ENCODE measurements around the gene PCSK7. TPM values are rescaled to one million over a fixed set of nuclear protein-coding genes. Genes with fewer than 3 reads are reported as not detected.

The PCSK7 gene
- total and polyA plus RNA-seq, 2 of the 8 experiments (the other 6 are each of a cell fraction or from before 2014, with no cell fraction given), result 23.4 to 38.5 TPM

GRCh38 chr11:117225553-117226170 is 6.2 kb downstream of the PCSK7 start (continued):
- TF ChIP-seq, protein P1, sequence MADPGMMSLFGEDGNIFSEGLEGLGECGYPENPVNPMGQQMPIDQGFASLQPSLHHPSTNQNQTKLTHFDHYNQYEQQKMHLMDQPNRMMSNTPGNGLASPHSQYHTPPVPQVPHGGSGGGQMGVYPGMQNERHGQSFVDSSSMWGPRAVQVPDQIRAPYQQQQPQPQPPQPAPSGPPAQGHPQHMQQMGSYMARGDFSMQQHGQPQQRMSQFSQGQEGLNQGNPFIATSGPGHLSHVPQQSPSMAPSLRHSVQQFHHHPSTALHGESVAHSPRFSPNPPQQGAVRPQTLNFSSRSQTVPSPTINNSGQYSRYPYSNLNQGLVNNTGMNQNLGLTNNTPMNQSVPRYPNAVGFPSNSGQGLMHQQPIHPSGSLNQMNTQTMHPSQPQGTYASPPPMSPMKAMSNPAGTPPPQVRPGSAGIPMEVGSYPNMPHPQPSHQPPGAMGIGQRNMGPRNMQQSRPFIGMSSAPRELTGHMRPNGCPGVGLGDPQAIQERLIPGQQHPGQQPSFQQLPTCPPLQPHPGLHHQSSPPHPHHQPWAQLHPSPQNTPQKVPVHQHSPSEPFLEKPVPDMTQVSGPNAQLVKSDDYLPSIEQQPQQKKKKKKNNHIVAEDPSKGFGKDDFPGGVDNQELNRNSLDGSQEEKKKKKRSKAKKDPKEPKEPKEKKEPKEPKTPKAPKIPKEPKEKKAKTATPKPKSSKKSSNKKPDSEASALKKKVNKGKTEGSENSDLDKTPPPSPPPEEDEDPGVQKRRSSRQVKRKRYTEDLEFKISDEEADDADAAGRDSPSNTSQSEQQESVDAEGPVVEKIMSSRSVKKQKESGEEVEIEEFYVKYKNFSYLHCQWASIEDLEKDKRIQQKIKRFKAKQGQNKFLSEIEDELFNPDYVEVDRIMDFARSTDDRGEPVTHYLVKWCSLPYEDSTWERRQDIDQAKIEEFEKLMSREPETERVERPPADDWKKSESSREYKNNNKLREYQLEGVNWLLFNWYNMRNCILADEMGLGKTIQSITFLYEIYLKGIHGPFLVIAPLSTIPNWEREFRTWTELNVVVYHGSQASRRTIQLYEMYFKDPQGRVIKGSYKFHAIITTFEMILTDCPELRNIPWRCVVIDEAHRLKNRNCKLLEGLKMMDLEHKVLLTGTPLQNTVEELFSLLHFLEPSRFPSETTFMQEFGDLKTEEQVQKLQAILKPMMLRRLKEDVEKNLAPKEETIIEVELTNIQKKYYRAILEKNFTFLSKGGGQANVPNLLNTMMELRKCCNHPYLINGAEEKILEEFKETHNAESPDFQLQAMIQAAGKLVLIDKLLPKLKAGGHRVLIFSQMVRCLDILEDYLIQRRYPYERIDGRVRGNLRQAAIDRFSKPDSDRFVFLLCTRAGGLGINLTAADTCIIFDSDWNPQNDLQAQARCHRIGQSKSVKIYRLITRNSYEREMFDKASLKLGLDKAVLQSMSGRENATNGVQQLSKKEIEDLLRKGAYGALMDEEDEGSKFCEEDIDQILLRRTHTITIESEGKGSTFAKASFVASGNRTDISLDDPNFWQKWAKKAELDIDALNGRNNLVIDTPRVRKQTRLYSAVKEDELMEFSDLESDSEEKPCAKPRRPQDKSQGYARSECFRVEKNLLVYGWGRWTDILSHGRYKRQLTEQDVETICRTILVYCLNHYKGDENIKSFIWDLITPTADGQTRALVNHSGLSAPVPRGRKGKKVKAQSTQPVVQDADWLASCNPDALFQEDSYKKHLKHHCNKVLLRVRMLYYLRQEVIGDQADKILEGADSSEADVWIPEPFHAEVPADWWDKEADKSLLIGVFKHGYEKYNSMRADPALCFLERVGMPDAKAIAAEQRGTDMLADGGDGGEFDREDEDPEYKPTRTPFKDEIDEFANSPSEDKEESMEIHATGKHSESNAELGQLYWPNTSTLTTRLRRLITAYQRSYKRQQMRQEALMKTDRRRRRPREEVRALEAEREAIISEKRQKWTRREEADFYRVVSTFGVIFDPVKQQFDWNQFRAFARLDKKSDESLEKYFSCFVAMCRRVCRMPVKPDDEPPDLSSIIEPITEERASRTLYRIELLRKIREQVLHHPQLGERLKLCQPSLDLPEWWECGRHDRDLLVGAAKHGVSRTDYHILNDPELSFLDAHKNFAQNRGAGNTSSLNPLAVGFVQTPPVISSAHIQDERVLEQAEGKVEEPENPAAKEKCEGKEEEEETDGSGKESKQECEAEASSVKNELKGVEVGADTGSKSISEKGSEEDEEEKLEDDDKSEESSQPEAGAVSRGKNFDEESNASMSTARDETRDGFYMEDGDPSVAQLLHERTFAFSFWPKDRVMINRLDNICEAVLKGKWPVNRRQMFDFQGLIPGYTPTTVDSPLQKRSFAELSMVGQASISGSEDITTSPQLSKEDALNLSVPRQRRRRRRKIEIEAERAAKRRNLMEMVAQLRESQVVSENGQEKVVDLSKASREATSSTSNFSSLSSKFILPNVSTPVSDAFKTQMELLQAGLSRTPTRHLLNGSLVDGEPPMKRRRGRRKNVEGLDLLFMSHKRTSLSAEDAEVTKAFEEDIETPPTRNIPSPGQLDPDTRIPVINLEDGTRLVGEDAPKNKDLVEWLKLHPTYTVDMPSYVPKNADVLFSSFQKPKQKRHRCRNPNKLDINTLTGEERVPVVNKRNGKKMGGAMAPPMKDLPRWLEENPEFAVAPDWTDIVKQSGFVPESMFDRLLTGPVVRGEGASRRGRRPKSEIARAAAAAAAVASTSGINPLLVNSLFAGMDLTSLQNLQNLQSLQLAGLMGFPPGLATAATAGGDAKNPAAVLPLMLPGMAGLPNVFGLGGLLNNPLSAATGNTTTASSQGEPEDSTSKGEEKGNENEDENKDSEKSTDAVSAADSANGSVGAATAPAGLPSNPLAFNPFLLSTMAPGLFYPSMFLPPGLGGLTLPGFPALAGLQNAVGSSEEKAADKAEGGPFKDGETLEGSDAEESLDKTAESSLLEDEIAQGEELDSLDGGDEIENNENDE (IDR thresholded peaks at IDR 0.05; ENCODE audit: insufficient replicate concordance, low read length), result no peak
- no peak for TF ChIP-seq TBP (IDR thresholded peaks at IDR 0.05; ENCODE audit: low read depth, low read length)
- no peak for TF ChIP-seq CTBP2 (IDR thresholded peaks at IDR 0.05; ENCODE audit: borderline replicate concordance, insufficient read depth, insufficient read length, low read length)
- TF ChIP-seq, protein P2, sequence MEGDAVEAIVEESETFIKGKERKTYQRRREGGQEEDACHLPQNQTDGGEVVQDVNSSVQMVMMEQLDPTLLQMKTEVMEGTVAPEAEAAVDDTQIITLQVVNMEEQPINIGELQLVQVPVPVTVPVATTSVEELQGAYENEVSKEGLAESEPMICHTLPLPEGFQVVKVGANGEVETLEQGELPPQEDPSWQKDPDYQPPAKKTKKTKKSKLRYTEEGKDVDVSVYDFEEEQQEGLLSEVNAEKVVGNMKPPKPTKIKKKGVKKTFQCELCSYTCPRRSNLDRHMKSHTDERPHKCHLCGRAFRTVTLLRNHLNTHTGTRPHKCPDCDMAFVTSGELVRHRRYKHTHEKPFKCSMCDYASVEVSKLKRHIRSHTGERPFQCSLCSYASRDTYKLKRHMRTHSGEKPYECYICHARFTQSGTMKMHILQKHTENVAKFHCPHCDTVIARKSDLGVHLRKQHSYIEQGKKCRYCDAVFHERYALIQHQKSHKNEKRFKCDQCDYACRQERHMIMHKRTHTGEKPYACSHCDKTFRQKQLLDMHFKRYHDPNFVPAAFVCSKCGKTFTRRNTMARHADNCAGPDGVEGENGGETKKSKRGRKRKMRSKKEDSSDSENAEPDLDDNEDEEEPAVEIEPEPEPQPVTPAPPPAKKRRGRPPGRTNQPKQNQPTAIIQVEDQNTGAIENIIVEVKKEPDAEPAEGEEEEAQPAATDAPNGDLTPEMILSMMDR (IDR thresholded peaks at IDR 0.05; ENCODE audit: control extremely low read depth in 1 of 3, insufficient read depth in 1 of 3, low read depth in 1 of 3, low read length in 3 of 3), result no peak
- no peak for TF ChIP-seq JUND (IDR thresholded peaks at IDR 0.05; ENCODE audit: low read length)
- no peak for TF ChIP-seq RBBP5 (IDR thresholded peaks at IDR 0.05; ENCODE audit: borderline replicate concordance, low read depth, low read length)
- TF ChIP-seq HDAC6 (IDR thresholded peaks at IDR 0.05; ENCODE audit: low read depth, low read length), result no peak
- TF ChIP-seq SUZ12 (IDR thresholded peaks at IDR 0.05; ENCODE audit: low read length), result no peak

All from H1 (cell line).